Measurements from ENCODE around the gene SLC25A34.

Gene SLC25A34

DNA sequence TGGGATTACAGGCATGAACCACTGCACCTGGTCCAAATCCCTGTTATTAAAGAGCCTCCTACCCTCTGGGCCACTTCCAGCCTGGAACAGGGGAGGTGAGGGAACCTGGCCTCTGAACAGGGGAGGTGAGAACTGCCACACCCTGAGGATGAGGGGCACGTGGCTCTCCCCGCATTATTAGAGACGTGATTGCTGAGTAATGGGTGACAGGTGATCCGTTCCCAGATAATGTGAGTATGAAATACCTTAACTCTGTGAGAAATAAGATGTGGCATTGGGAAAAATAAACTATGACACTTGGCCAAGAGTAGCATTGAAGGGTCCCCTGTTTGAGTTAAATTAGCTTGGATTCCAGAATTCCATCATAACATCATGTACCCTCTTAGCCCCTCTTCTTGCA is 13.6 kb upstream of the SLC25A34 start:
- Histone ChIP-seq H3K36me3 (ENCODE audit: insufficient read depth, low read length) (peaks cover 17% of the 10 kb centered on the region; the same call in 1 of the 2 replicates), H3K9ac (ENCODE audit: insufficient read length) (no peak overlapping the region), H3K27ac (no peak overlapping the region), H3K9me3 (ENCODE audit: low read depth, low read length) (no peaks in the 10 kb centered on the region), H3K4me3 (no peak overlapping the region)
- no peak for DNase-seq (ENCODE audit: low read depth, low spot score)
- no peak for TF ChIP-seq EZH2 (IDR thresholded peaks at IDR 0.05)
- TF ChIP-seq POLR2AphosphoS5 (IDR thresholded peaks at IDR 0.05; ENCODE audit: borderline replicate concordance, low read depth, low read length), result no peak
- no peak for TF ChIP-seq FOXP2 (optimal IDR thresholded peaks at IDR 0.05; ENCODE audit: control extremely low read depth, extremely low read length, insufficient read depth)

DNA sequence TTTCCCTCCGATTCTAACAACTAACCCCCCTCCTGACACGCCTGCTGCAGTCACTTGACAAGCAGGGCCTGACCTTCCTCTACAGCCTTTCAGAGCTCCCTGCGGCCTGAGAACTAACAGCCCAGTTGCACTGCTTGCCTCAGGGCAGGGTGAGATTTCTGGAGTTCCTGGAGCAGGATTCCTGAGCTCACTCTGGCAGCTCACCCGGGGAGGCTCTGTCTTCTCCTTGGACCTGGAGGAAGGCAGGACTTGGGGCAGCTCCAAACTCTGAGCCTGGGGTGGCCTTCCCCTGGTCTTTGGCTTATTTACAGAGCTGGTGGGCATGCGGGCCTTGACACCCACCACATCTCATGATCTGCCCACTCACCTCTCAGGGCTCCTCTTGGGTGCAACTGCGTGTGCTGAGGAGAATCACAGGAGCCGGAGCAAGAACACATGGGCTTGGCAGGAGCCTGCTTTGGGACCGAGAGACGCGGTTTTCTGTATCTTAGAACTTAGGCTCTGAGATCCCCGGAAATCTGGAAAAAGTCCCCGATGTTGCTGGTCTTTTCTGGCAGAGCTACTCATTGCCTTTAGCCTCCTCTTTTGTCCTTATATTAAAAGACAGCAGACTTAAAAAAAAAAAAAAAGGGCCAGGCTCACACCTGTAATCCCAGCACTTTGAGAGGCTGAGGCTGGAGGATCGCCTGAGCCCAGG is 13.1 kb upstream of the SLC25A34 start:
- Histone ChIP-seq H3K9ac (ENCODE audit: insufficient read length) (no peak overlapping the region), H3K4me3 (no peak overlapping the region), H3K9me3 (ENCODE audit: low read depth, low read length) (no peaks in the 10 kb centered on the region), H3K27ac (no peak overlapping the region), H3K36me3 (ENCODE audit: insufficient read depth, low read length) (peaks cover 13% of the 10 kb centered on the region; the same call in 1 of the 2 replicates)
- DNase-seq (ENCODE audit: low read depth, low spot score), result no peak
- no peak for TF ChIP-seq POLR2AphosphoS5 (IDR thresholded peaks at IDR 0.05; ENCODE audit: borderline replicate concordance, low read depth, low read length)

DNA sequence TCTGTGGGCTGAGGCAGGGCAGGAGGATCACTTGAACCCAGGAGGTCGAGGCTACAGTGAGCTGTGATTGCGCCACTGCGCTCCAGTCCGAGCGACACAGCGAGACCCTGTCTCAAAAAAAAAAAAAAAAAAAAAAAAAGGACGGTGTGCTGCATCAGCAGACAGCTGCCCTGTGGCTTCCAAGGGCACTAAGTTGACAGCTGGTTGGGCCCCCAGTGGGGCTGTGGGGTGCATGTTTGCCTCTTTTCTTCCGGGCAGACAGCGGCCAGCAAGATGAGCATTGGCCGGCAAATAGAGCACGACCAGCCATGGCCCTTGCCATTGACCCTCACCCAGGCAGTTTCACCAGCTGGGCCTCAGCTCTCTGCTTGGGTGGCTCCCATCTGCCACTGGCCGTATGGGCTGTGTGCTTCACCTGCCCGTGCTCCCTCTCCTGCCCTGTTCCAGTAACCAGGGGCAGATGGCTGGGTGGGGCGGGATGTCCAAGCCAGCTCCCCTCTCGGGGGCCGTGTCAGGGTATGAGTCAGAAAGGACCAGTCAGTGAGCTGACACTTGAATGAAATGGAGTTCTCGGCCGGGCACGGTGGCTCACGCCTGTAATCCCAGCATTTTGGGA is 12.3 kb upstream of the SLC25A34 start:
- Histone ChIP-seq H3K27ac (no peak overlapping the region), H3K4me3 (no peak overlapping the region), H3K36me3 (ENCODE audit: insufficient read depth, low read length) (peaks cover 14% of the 10 kb centered on the region; the same call in 1 of the 2 replicates), H3K9ac (ENCODE audit: insufficient read length) (no peak overlapping the region), H3K9me3 (ENCODE audit: low read depth, low read length) (no peaks in the 10 kb centered on the region)
- no peak for DNase-seq (ENCODE audit: low read depth, low spot score)
- TF ChIP-seq FOXP2 (optimal IDR thresholded peaks at IDR 0.05; ENCODE audit: control extremely low read depth, extremely low read length, insufficient read depth), result no peak
- no peak for TF ChIP-seq POLR2AphosphoS5 (IDR thresholded peaks at IDR 0.05; ENCODE audit: borderline replicate concordance, low read depth, low read length)

DNA sequence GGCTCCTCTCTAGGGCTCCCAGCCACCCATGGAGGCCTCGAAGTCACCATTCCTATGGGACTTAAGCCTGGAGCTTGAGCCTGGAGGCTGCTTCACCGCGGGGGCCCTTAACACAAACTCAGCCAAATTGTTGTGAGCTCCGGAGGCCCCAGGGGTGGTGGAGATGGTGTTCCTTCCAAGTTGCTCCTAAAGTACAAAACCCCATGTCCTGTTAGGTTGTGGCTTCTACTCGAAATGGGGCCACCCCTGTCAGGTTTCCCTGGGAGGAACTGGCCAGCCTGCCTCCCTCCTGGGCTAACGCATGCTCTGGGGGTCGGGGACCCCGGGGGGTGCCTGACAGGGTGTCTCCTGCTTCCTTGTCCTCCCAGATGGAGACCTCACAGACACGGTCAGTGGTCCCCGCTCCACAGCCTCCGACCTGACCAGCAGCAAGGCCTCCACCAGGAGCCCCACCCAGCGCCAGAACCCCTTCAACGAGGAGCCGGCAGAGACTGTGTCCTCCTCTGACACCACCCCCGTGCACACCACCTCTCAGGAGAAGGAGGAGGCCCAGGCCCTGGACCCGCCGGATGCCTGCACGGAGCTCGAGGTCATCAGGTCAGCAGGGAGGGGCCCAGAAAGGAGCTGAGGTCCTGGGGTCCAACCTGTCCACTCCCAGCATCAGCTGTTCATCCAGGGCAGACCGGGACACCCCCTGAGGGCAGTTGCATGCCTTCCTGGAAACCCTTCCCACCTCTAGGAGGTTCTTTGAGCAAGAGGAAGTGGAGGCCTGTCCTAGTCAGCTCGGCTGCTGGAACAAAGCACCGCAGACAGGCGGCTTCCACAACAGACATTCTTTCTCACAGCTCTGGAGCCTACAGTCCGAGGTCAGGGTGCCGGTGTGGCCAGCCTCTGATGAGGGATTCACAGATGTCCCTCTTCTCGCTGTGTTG is 10.8 kb upstream of the SLC25A34 start:
- no peak for TF ChIP-seq POLR2AphosphoS5 (IDR thresholded peaks at IDR 0.05; ENCODE audit: borderline replicate concordance, low read depth, low read length)
- no peak for TF ChIP-seq FOXP2 (optimal IDR thresholded peaks at IDR 0.05; ENCODE audit: control extremely low read depth, extremely low read length, insufficient read depth)

DNA sequence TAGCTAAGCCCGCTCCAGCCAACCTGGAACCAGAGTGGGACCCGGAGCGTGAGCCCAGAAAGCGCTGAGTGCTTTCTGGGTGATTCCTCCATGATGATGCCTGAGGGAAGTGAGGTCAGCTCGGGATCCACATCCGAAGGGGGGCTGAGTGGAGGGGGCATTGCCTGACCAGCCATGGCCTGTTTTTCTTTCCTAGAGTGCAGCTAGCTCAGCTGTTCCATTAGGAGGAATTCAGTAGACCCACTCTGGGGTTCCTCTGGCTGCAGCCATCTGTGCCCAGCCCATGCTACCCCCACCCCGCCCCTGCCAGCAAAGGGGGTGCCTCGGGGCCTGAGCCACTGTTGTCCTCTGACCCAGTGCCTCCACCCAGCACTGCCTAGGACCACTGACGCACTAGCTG is 9.6 kb upstream of the SLC25A34 start:
- H3K27ac ChIP-seq, result no peak overlapping the region
- no peaks in the 10 kb centered on the region for H3K9me3 ChIP-seq (ENCODE audit: low read depth, low read length)
- H3K4me3 ChIP-seq, result no peak overlapping the region
- no peak for DNase-seq (ENCODE audit: low read depth, low spot score)
- H3K9ac ChIP-seq (ENCODE audit: insufficient read length), result no peak overlapping the region
- TF ChIP-seq EZH2 (IDR thresholded peaks at IDR 0.05) (no peak), POLR2AphosphoS5 (IDR thresholded peaks at IDR 0.05; ENCODE audit: borderline replicate concordance, low read depth, low read length) (no peak), FOXP2 (optimal IDR thresholded peaks at IDR 0.05; ENCODE audit: control extremely low read depth, extremely low read length, insufficient read depth) (no peak)
- peaks cover 11% of the 10 kb centered on the region; the same call in 1 of the 2 replicates for H3K36me3 ChIP-seq (ENCODE audit: insufficient read depth, low read length)

More for the DNA sequence above, 10.8 kb upstream of the SLC25A34 start:
- Histone ChIP-seq H3K9me3 (ENCODE audit: low read depth, low read length) (no peaks in the 10 kb centered on the region), H3K4me3 (no peak overlapping the region), H3K36me3 (ENCODE audit: insufficient read depth, low read length) (peaks cover 16% of the 10 kb centered on the region; the same call in 1 of the 2 replicates), H3K9ac (ENCODE audit: insufficient read length) (no peak overlapping the region), H3K27ac (no peak overlapping the region)
- no peak for DNase-seq (ENCODE audit: low read depth, low spot score)

DNA sequence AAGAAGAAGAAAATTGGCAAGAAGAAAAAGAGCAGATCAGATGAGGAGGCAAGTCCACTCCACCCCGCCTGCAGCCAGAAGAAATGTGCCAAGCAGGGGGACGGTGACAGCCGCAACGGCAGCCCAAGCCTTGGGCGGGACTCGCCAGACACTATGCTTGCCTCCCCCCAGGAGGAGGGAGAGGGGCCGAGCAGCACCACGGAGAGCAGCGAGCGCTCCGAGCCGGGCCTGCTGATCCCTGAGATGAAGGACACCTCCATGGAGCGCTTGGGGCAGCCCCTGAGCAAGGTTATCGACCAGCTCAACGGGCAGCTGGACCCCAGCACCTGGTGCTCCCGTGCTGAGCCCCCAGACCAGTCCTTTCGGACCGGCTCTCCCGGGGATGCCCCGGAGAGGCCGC is 9.0 kb upstream of the SLC25A34 start:
- Histone ChIP-seq H3K36me3 (ENCODE audit: insufficient read depth, low read length) (peaks cover 11% of the 10 kb centered on the region; the same call in 1 of the 2 replicates), H3K9ac (ENCODE audit: insufficient read length) (no peak overlapping the region), H3K27ac (no peak overlapping the region), H3K9me3 (ENCODE audit: low read depth, low read length) (no peaks in the 10 kb centered on the region), H3K4me3 (no peak overlapping the region)
- DNase-seq (ENCODE audit: low read depth, low spot score), result no peak
- TF ChIP-seq FOXP2 (optimal IDR thresholded peaks at IDR 0.05; ENCODE audit: control extremely low read depth, extremely low read length, insufficient read depth) (no peak), POLR2AphosphoS5 (IDR thresholded peaks at IDR 0.05; ENCODE audit: borderline replicate concordance, low read depth, low read length) (no peak), EZH2 (IDR thresholded peaks at IDR 0.05) (no peak)

DNA sequence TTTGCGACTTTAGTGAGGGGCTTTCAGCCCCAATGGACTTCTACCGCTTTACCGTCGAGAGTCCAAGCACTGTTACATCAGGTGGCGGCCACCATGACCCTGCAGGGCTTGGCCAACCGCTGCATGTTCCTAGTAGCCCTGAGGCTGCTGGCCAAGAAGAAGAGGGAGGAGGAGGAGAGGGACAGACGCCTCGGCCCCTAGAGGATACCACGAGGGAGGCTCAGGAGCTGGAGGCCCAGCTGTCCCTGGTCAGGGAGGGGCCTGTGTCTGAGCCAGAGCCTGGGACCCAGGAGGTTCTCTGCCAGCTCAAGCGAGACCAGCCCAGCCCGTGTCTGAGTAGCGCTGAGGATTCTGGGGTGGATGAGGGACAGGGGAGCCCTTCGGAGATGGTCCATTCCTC is 8.6 kb upstream of the SLC25A34 start:
- H3K36me3 ChIP-seq (ENCODE audit: insufficient read depth, low read length), result peaks cover 11% of the 10 kb centered on the region; the same call in 1 of the 2 replicates
- H3K9ac ChIP-seq (ENCODE audit: insufficient read length), result no peak overlapping the region
- TF ChIP-seq EZH2 (IDR thresholded peaks at IDR 0.05) (no peak), POLR2AphosphoS5 (IDR thresholded peaks at IDR 0.05; ENCODE audit: borderline replicate concordance, low read depth, low read length) (no peak), FOXP2 (optimal IDR thresholded peaks at IDR 0.05; ENCODE audit: control extremely low read depth, extremely low read length, insufficient read depth) (no peak)
- H3K4me3 ChIP-seq, result no peak overlapping the region
- no peak for DNase-seq (ENCODE audit: low read depth, low spot score)
- no peak overlapping the region for H3K27ac ChIP-seq
- no peaks in the 10 kb centered on the region for H3K9me3 ChIP-seq (ENCODE audit: low read depth, low read length)

All from SK-N-MC (cell line).